Measurements from ENCODE around the gene TATDN2. TPM values are rescaled to one million over a fixed set of nuclear protein-coding genes. Genes with fewer than 3 reads are reported as not detected.

The TATDN2 gene
- total and polyA plus RNA-seq, 9 of the 15 experiments (the other 6 are each of a cell fraction or from before 2014, with no cell fraction given) = 5.2 to 44.7 (median 25.8) TPM

DNA sequence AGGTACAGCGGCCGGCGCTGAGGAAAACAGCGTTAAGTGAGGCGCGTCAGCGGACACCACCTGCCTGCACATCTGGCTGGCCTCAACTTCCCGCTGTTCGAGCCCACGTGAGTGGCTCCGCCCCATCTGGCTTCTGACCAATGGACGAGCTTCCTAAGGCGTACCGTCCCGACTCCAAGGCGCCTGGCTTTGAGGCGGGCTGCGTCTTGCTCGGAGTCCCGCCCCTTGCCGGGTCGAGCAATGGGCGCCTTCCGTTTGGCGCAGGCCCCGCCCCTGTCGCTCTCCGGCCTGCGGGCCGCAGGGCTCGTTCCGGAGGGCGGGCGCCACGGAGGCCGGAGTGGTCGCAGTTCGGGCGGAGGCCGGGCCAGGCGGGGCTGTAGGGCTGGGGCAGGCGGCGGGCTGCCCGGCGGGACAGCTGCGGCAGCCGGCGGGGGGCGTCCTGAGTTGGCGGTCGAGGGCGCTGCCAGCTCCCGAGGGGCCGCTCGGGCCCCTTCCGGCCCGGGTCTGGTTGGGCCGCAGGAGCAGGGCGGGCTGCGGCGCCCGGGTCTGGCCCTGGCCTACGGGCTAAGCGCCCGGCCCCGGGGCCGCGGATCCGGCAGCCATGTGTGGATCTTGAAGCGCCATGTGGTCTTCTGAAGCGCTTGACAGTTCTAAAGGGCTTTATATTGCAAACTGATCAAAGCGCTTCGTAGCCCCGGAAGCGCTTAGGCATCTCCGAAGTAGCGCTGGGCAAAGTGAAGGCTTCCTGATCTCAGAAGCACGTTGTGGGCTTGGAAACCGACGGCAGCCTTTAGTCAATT lies at the start of gene TATDN2 (continued):
- 0 out of 2 replicates have a peak, but pooled peaks have one; percentile 63 for TF ChIP-seq HDAC6 (IDR thresholded peaks at IDR 0.05; ENCODE audit: low read depth, low read length)
- no peak for TF ChIP-seq KDM1A (IDR thresholded peaks at IDR 0.05)
- 0 out of 2 replicates have a peak, but pooled peaks have one; percentile 32 for TF ChIP-seq CEBPG (CRISPR knock-in tag; IDR thresholded peaks at IDR 0.05)
- TF ChIP-seq CEBPG (tag; conservative IDR thresholded peaks at IDR 0.05 in 1 of 2, IDR thresholded peaks at IDR 0.05 in 1 of 2) = no peak
- TF ChIP-seq PHB (CRISPR knock-in tag; IDR thresholded peaks at IDR 0.05) = no peak
- TF ChIP-seq ZNF696 (CRISPR knock-in tag; conservative IDR thresholded peaks at IDR 0.05) = no peak
- TF ChIP-seq, protein P1, sequence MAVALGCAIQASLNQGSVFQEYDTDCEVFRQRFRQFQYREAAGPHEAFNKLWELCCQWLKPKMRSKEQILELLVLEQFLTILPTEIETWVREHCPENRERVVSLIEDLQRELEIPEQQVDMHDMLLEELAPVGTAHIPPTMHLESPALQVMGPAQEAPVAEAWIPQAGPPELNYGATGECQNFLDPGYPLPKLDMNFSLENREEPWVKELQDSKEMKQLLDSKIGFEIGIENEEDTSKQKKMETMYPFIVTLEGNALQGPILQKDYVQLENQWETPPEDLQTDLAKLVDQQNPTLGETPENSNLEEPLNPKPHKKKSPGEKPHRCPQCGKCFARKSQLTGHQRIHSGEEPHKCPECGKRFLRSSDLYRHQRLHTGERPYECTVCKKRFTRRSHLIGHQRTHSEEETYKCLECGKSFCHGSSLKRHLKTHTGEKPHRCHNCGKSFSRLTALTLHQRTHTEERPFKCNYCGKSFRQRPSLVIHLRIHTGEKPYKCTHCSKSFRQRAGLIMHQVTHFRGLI (CRISPR knock-in tag; IDR thresholded peaks at IDR 0.05) = no peak
- peak; percentile 12 for TF ChIP-seq LCOR (CRISPR knock-in tag; IDR thresholded peaks at IDR 0.05)
- peak; percentile 94 for TF ChIP-seq GATAD2B (IDR thresholded peaks at IDR 0.05; ENCODE audit: borderline replicate concordance)
- TF ChIP-seq CTBP1 (IDR thresholded peaks at IDR 0.05; ENCODE audit: borderline replicate concordance) = peak; percentile 78
- peak; percentile 87 for TF ChIP-seq RB1 (IDR thresholded peaks at IDR 0.05; ENCODE audit: low read depth)
- TF ChIP-seq, protein P2, sequence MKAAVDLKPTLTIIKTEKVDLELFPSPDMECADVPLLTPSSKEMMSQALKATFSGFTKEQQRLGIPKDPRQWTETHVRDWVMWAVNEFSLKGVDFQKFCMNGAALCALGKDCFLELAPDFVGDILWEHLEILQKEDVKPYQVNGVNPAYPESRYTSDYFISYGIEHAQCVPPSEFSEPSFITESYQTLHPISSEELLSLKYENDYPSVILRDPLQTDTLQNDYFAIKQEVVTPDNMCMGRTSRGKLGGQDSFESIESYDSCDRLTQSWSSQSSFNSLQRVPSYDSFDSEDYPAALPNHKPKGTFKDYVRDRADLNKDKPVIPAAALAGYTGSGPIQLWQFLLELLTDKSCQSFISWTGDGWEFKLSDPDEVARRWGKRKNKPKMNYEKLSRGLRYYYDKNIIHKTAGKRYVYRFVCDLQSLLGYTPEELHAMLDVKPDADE (conservative IDR thresholded peaks at IDR 0.05; ENCODE audit: control insufficient read depth, low read depth, low read length) = 0 out of 2 replicates have a peak, but pooled peaks have one; percentile 47
- no peak for TF ChIP-seq NCOA4 (IDR thresholded peaks at IDR 0.05; ENCODE audit: partially characterized antibody)
- TF ChIP-seq, protein P3, sequence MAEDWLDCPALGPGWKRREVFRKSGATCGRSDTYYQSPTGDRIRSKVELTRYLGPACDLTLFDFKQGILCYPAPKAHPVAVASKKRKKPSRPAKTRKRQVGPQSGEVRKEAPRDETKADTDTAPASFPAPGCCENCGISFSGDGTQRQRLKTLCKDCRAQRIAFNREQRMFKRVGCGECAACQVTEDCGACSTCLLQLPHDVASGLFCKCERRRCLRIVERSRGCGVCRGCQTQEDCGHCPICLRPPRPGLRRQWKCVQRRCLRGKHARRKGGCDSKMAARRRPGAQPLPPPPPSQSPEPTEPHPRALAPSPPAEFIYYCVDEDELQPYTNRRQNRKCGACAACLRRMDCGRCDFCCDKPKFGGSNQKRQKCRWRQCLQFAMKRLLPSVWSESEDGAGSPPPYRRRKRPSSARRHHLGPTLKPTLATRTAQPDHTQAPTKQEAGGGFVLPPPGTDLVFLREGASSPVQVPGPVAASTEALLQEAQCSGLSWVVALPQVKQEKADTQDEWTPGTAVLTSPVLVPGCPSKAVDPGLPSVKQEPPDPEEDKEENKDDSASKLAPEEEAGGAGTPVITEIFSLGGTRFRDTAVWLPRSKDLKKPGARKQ (CRISPR knock-in tag; IDR thresholded peaks at IDR 0.05) = no peak
- TF ChIP-seq, protein P4, sequence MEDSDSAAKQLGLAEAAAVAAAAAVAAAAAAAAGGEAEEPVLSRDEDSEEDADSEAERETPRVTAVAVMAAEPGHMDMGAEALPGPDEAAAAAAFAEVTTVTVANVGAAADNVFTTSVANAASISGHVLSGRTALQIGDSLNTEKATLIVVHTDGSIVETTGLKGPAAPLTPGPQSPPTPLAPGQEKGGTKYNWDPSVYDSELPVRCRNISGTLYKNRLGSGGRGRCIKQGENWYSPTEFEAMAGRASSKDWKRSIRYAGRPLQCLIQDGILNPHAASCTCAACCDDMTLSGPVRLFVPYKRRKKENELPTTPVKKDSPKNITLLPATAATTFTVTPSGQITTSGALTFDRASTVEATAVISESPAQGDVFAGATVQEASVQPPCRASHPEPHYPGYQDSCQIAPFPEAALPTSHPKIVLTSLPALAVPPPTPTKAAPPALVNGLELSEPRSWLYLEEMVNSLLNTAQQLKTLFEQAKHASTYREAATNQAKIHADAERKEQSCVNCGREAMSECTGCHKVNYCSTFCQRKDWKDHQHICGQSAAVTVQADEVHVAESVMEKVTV (CRISPR knock-in tag; IDR thresholded peaks at IDR 0.05) = no peak
- TF ChIP-seq NBN (IDR thresholded peaks at IDR 0.05; ENCODE audit: low read depth) = no peak
- no peak for TF ChIP-seq ZNF224 (CRISPR knock-in tag; IDR thresholded peaks at IDR 0.05)
- TF ChIP-seq ATF7 (IDR thresholded peaks at IDR 0.05) = peak; percentile 75; the same call in 1 of the 2 replicates
- TF ChIP-seq ZNF445 (CRISPR knock-in tag; IDR thresholded peaks at IDR 0.05; ENCODE audit: low read depth) = no peak
- no peak for TF ChIP-seq RBM22 (IDR thresholded peaks at IDR 0.05; ENCODE audit: low read depth, low read length, poor library complexity, severe bottlenecking)
- TF ChIP-seq ZC3H8 (IDR thresholded peaks at IDR 0.05) = no peak
- no peak; the same call in 1 of the 2 replicates for TF ChIP-seq SMAD3 (CRISPR knock-in tag; conservative IDR thresholded peaks at IDR 0.05)
- TF ChIP-seq ZNF12 (CRISPR knock-in tag; IDR thresholded peaks at IDR 0.05) = no peak

Data from K562 (cell line).